ENCODE data around the gene ZNF518A. TPM values are rescaled to one million over a fixed set of nuclear protein-coding genes. Genes with fewer than 3 reads are reported as not detected.

ZNF518A gene
- total RNA-seq, 1 experiment from 2014 or later: 36.7 TPM

- POLR2A ChIA-PET: no interaction called here
- RAD21 ChIA-PET (ENCODE audit: low non-redundant PET in 1 of 2, low total read pairs in 2 of 2, uncharacterized antibody in 2 of 2, unreplicated experiment in 2 of 2): no interaction called here
- BruUV-seq (replicated peaks): no TSS peak
- Histone ChIP-seq H3K27me3 (ENCODE audit: insufficient read depth, low read length) (no peaks in the 10 kb centered on the region), H4K20me1 (ENCODE audit: insufficient read depth) (no peaks in the 10 kb centered on the region), H3K9ac (ENCODE audit: low read length) (no peak overlapping the region), H3K4me3 (replicated peaks in 1 of 2; ENCODE audit: low read depth in 1 of 2, low read length in 2 of 2) (no peak overlapping the region), H3K36me3 (ENCODE audit: control insufficient read depth in 1 of 2, insufficient read depth in 2 of 2, low read length in 2 of 2) (no peaks in the 10 kb centered on the region), H3K9me2 (ENCODE audit: insufficient read depth) (no peaks in the 10 kb centered on the region), H3K4me2 (ENCODE audit: low read length) (no peak overlapping the region), H3K79me2 (ENCODE audit: insufficient read depth, low read length) (no peaks in the 10 kb centered on the region), H3K4me1 (ENCODE audit: control insufficient read depth in 1 of 2, insufficient read depth in 2 of 2, low read length in 2 of 2) (no peaks in the 10 kb centered on the region), H2AFZ (ENCODE audit: low read depth, low read length, poor library complexity, severe bottlenecking) (no peak overlapping the region), H3K9me3 (ENCODE audit: control insufficient read depth in 1 of 2, insufficient read depth in 1 of 2, low read depth in 1 of 2, low read length in 2 of 2) (no peaks in the 10 kb centered on the region), H3K27ac (ENCODE audit: low read depth, low read length) (no peak overlapping the region)
- no peak for TF ChIP-seq ZFX (IDR thresholded peaks at IDR 0.05)
- TF ChIP-seq ZNF274 (IDR thresholded peaks at IDR 0.05; ENCODE audit: low read depth, low read length): no peak
- TF ChIP-seq EZH2phosphoT487 (IDR thresholded peaks at IDR 0.05; ENCODE audit: borderline replicate concordance): no peak
- ATAC-seq (no peak), DNase-seq (ENCODE audit: low read depth, low spot score) (no peak)
- intact Hi-C loops (cut with micrococcal nuclease): no loop called here
- CTCF ChIA-PET: no interaction called here
These were observed 78.8 kb downstream of the ZNF518A start for GRCh38 chr10:96208946-96209345.

- Histone ChIP-seq H3K9ac (ENCODE audit: low read length) (no peak overlapping the region), H3K9me3 (ENCODE audit: control insufficient read depth in 1 of 2, insufficient read depth in 1 of 2, low read depth in 1 of 2, low read length in 2 of 2) (no peaks in the 10 kb centered on the region), H3K27me3 (ENCODE audit: insufficient read depth, low read length) (no peaks in the 10 kb centered on the region), H4K20me1 (ENCODE audit: insufficient read depth) (no peaks in the 10 kb centered on the region), H3K9me2 (ENCODE audit: insufficient read depth) (no peaks in the 10 kb centered on the region), H3K4me3 (replicated peaks in 1 of 2; ENCODE audit: low read depth in 1 of 2, low read length in 2 of 2) (no peak overlapping the region), H3K4me2 (ENCODE audit: low read length) (no peak overlapping the region), H3K79me2 (ENCODE audit: insufficient read depth, low read length) (no peaks in the 10 kb centered on the region), H2AFZ (ENCODE audit: low read depth, low read length, poor library complexity, severe bottlenecking) (no peak overlapping the region), H3K27ac (ENCODE audit: low read depth, low read length) (no peak overlapping the region), H3K4me1 (ENCODE audit: control insufficient read depth in 1 of 2, insufficient read depth in 2 of 2, low read length in 2 of 2) (no peaks in the 10 kb centered on the region), H3K36me3 (ENCODE audit: control insufficient read depth in 1 of 2, insufficient read depth in 2 of 2, low read length in 2 of 2) (no peaks in the 10 kb centered on the region)
- ChIA-PET RAD21 (ENCODE audit: low non-redundant PET in 1 of 2, low total read pairs in 2 of 2, uncharacterized antibody in 2 of 2, unreplicated experiment in 2 of 2) (no interaction called here), POLR2A (no interaction called here), CTCF (no interaction called here)
- intact Hi-C loops (cut with micrococcal nuclease): no loop called here
- ATAC-seq (no peak), DNase-seq (ENCODE audit: low read depth, low spot score) (no peak)
- no TSS peak for BruUV-seq (replicated peaks)
- no peak for TF ChIP-seq SRF (IDR thresholded peaks at IDR 0.05; ENCODE audit: low read depth)
- TF ChIP-seq MAX (IDR thresholded peaks at IDR 0.05): no peak
- no peak for TF ChIP-seq TCF7L2 (IDR thresholded peaks at IDR 0.05; ENCODE audit: borderline replicate concordance, extremely low read depth, insufficient read depth, insufficient read length)
- TF ChIP-seq ZBTB33 (IDR thresholded peaks at IDR 0.05; ENCODE audit: extremely low read depth, insufficient replicate concordance, low read length): no peak
- TF ChIP-seq EZH2 (IDR thresholded peaks at IDR 0.05): no peak
- TF ChIP-seq FOSL1 (IDR thresholded peaks at IDR 0.05; ENCODE audit: low read depth): no peak
- no peak for TF ChIP-seq EZH2phosphoT487 (IDR thresholded peaks at IDR 0.05; ENCODE audit: borderline replicate concordance)
- TF ChIP-seq SIN3A (IDR thresholded peaks at IDR 0.05; ENCODE audit: low read depth): no peak
- TF ChIP-seq RAD21 (IDR thresholded peaks at IDR 0.05; ENCODE audit: low read depth): no peak
- no peak for TF ChIP-seq YY1 (IDR thresholded peaks at IDR 0.05; ENCODE audit: extremely low read depth, insufficient replicate concordance, low read depth, low read length)
- no peak for TF ChIP-seq CEBPB (IDR thresholded peaks at IDR 0.05; ENCODE audit: low read depth)
- TF ChIP-seq CBX3 (IDR thresholded peaks at IDR 0.05; ENCODE audit: low read depth): no peak
- no peak for TF ChIP-seq JUND (IDR thresholded peaks at IDR 0.05)
- no peak for TF ChIP-seq POLR2AphosphoS5 (IDR thresholded peaks at IDR 0.05; ENCODE audit: low read depth, low read length)
- TF ChIP-seq EGR1 (IDR thresholded peaks at IDR 0.05; ENCODE audit: low read depth): no peak
These were observed 81.7 kb downstream of the ZNF518A start for GRCh38 chr10:96211764-96212163.

All from HCT116 (cell line).